Fibroblast of the conjunctiva (primary cell): ENCODE measurements around the gene NOL6.

Experiments used
- DNase-seq: peaks from one replicate; pipeline ENCODE4 v3.0.0-alpha.2; 2010; ENCODE audit warnings: low read depth

NOL6 gene

DNA sequence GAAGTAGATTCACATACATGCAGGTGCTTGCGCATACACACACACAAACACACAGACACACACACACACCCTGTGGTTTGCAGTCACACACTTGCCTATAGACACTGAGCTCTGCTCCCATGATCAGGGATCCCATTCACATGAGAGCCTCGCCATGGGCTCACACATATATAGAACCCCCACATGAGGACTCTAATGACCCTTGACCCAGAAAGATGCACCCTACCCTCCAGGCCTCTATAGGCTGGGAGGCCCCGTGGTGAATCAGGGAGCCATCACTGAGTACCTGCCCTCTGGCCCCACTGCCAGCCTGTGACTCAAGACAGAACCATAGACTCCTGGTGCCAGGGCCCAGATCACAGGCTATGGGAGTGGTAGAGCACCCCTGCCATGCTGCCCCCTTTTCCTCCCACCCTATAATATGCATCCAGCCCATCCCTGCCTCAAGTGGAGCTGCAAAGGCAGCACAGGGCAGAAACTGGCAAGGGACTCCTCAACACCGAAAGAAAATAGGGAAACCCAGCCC is 23.0 kb downstream of the NOL6 start:
- no peak for DNase-seq

DNA sequence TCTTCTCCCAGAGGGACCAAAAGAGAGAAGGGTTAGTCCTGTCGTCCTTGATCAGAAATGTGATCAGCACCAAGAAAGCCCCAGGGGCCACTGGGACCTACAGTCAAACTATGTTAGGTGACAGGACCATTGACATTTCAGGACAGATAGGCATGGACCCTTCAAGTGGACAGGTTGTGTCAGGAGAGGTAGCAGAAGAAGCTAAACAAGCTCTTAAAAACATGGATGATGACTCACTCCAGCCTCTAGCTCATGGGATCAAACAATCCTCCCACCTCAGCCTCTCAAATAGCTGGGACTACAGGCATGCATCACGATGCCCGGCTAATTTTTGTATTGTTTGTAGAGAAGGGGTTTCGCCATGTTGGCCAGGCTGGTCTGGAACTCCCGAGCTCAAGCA is 24.0 kb downstream of the NOL6 start:
- DNase-seq = no peak

DNA sequence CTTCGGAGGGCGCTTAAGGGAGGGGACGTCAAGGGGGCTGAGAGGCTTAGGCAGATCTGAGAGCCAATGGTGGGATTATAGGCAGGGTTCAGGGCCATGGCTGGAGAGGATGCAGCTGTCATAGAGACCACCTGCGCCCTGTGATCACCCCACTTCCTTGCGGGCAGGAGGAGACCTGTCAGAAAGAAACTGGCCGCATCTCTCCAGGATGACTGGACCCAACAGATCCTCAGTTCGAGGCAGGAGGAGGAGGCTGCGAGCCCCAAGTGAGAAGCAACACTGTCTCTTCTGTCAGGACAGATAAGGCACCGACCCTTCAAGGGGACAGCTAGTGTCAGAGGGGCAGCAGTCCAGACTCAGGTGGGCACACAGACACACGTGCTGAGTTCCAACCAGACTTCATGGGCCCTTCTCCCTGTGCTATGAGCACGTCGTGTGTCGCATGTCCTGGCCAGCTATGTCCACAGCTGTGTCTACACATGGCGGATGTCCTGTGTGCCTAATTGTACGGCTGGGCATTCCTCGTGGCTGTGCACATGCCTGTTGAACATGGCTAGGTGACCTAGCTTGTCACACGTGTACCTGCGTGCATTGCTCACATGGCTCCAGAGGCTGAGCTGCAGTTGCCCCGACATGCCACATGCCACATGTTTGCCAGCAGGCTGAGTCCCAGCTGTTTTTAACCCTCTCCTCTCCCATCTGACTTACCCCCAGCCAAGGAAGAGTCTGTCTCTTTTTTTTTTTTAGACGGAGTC is 25.7 kb downstream of the NOL6 start:
- no peak for DNase-seq

DNA sequence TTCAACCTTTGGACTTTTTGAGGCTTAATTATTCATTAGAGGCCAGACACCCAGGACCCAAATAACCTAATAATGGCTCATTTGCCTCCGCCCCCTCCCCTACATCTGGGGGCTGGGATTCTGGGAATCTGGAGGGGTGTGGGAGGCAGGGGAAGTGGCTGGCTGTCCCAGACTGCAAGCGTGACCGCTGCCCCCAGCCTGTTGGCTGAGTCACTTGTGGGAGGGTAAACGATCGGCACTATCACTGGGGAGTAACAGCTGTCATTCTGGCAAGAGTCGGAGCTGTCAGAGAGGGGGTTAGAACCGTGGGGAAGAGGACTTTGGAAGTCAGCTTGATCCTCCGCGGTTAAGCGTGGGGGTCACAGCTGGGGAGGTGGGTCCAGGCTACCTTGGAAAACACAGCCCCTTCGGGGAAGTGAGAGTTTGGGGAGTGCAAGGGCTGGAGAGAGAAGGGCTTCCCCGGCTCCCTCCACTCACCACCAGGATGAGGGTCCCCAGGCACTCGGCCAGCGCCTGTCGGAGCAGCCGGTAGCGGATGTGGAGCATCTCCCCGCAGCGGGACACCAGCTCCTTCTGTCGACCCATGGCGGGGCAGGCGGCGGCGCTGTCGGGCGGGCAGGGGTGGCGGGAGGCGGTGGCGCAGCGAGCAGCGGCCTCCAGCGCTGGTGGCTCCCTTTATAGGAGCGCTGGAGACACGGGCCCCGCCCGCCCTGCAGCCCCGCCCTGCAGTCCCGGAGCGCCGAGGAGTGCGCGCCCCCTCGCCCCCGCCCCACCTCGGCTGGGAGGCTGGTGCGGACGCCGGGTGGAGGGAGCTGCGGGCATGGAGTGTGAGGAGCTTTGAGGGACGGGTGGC is 26.6 kb downstream of the NOL6 start, which contains the start of gene AQP3:
TSS of gene AQP3 (minus strand) at position 648 of the 853 bp plus-strand sequence. CDS start at position 585, 63 bp downstream.
- DNase-seq = peak; percentile 12

DNA sequence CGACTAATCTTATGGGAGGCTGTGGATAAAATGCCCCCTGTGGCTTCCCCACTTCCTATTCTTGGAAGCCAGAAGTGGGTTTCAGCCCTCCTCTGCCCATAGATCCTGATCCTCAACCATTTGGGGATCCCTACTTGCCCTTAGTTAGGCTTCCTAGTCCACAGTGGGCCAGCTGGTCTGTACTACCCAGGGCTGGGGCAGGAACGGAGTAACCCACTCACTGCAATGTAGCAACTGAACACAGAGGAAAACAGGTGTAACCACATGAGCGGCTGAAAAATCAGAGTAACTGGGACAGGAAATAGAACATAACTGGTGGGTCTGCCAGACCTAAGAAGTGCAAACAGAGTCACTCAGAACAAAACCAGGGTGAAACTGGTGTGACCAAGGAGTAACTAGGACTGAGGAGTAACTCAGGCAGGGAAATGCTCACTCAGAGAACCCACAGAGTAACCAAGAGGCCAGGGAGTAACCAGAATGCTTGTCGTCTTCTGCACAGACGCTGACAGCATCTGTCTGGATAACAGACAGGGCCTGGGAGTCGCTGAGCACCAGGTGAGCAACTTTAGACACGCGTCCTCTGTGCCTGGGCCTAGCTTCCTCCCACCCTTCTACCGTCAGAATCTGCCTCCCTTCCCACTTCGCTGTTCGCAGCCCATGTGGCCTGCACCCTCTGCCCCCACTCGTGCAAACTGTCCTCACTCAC is 27.3 kb downstream of the NOL6 start:
- DNase-seq = no peak

DNA sequence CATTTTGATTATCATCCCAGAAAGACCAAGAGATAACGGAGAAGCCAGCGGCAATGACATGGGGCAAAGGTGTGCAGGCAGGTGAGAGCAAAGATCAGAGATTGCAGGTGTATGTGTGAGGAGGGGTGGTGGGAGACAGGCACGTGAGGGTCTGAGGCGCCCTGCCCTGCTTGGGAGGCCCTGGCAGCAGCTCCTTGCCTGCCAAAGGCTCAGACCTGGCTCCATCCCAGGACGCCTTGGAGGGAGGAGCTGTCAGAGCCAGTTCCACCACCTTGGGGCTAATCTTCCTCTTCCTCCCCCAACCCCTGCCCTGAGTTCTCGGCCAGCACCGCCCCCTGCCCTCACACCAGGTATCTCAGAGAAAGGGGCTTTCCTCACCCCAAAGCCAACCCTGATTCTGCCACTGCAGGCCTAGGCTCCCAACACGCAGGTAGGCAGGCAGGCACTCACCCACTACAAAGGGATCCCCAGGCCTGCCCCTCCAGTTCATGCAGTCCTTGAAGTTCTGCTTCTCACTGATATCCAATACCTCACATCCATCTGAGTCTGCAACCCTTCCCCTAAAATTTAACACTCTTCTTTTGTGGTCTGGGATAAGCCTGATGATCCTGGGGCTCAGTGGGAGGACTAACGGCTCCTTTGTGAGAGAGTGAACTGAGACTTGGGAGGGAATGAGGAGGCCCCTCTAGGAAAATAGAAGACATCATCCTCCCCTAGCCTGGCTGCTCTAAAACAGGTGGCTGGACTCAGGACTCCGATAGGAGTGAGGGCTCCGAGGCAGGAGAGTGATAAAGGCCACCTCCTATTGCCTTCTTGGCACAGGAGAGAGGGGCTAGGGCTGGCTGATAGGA is 28.1 kb downstream of the NOL6 start:
- DNase-seq = no peak

DNA sequence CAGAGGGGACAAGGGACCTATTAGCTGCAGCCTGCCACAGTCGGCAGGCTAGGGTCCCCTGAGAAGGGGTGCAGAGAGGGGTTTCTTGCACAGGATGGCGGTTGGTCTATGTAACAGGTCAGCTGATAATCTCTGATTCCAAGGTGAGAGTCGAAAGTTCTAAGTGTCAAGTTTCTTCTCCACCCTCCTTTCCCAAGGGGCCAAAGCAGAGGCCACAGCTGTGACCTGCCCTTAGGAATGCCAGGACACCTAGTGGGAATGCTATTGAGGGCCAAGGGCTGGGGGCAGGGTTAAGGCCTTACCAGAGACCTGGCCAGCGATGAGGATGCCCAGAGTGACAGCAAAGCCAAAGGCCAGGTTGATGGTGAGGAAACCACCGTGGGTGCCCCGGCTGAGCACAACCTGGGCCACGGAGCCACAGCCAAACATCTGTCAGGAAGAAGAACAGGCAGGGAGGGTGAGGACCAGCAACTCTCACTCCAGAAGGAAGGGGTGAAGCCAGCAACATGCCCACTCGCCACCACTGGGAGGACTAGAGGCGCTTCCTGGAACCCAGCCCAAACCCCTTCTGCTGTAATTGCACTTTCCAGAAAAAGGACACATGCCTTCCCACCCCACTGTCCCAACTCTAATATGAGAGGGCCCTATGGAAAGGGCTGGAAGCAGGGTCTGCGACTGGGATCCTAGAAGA is 30.1 kb downstream of the NOL6 start:
- no peak for DNase-seq

DNA sequence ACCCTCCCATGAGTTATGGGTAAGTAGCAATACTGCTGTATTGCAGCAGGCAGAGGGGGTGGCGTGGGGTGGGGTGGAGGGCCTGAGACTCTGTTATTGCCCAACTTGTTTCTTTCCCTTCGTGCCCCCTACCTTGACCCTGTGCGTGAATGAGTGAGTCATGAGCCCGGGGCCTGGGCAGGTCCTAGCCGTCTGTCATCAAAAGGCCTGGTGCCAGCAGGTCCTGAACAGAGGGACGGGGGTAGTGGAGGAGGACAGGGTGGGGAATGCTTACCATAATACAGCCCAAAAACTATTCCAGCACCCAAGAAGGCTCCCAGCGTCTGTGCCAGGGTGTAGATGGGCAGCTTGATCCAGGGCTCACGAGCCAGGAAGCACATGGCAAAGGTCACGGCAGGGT is 30.7 kb downstream of the NOL6 start:
- peak; percentile 22 for DNase-seq

DNA sequence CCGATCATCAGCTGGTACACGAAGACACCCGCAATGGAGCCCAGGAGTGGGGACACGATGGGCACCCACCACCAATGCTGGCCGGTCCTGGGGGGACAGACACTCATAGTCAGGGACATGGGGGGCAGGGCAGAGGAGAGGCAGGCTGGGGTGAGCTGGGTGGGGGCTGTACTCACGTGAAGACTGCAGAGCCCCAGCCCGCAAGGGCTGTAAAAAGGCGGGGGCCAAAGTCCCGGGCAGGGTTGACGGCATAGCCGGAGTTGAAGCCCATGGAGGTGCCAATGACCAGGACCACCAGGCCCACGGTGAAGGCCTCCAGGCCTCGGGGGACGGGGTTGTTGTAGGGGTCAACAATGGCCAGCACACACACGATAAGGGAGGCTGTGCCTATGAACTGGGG is 31.6 kb downstream of the NOL6 start:
- DNase-seq = no peak

DNA sequence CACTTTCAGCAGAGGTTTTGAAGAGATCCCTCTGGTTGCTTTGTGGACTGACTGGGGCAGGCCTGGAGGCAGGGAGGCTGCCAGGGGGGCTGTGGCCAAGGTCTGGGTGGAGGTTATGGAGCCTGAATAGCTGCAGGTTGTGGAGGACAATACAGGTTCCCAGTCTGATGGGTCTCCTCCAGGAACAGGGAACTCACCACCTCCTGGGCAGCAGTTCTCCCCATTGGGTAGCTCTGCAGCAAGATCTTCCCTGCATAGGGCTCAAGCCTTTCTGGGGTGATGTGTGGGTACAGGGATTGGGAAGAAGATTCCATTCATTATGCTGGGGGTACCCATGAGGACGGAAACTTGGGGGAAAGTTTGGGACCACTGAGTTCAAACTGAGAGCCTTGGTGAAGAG is 33.1 kb downstream of the NOL6 start:
- no peak for DNase-seq

DNA sequence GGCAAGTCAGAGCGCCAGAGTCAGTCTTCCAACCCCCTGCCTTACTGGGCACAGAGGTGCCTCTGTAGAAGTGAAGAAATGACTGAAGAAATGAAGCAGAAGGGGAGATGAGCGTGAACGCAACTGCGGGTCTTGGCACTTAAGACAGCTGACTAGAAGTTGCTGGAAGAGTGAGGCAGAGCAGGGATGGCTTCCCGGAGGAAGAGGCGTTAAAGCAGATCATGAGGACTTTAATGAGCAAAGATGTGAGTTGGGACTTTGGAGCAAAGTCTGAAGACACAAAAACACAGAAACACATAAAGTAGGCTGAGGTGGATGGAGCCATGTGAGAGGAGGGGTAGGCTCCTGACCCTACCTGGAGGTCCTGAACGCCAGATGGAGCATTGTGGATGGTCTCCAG is 33.5 kb downstream of the NOL6 start:
- DNase-seq = no peak

DNA sequence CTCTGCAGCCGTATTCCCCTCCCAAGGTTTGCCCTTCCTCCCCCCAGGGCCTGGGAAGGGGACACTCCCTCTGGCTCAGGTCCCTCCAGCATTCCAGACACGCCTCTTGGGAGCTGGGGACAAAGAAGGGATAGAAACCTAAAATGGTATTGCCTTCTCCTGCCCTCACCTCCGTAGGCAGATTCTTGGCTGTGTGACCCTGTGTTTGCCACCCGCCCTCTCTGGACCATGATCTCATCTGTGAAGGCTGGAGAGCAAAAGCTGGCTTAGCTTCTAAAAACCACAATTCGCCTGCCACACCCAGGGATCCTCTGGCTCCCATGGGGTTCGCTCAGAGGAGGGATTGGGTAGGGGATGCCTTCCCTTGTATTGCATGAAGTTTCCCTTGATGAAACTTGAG is 34.0 kb downstream of the NOL6 start:
- peak; percentile 17 for DNase-seq

DNA sequence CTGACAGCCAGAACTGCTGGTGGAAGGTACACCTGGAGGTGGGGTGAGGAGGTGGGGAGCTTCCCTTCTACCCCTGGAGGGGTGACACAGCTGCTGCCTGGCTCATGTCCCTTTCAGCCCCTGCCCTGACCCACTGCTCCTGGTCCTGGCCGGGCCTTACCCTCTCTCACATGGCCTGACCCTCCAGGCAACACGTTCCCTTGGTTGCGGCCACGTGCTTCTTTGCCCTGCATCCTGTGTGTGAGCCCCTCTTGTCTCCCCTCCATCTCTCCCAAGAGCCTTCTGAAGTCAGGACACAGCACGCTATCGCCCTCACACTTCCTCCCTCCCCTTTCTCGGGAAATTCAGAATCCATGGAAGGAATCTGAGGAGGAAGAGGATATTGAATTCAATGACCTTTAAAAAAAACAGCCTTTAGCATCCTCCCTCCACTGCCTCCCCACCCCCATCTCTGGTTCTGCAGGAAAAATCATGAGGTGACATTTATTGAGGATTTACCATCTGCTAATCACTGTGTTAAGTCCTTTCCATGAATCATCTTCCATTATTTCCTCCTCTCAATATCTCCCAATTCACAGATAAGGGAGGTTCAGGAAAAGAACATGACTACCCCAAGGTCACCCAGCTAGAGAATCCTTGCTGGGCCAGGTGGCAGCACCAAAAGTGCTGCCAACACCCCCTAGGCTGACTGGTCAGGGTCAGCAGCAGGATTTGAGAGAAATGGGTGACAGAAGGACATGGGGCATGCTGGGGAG is 34.6 kb downstream of the NOL6 start:
- no peak for DNase-seq

DNA sequence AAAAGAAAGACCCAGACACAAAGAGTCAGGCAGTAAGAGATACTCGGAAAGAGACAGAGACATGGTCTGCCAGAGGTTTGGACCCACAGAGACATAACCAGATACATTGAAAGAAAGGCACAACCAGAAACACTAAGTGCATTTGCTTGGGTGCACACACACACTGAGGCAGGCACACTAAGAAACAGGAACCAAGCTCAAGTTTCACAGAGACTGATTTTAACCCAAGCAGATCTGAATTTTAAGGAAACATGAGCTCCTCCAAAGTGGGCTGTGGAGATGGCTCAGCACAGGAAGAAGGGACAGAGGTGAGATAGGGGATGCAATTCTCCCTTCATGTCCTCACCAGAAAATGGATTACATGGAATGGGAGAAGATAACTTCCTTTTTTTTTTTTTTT is 35.8 kb downstream of the NOL6 start:
- no peak for DNase-seq

DNA sequence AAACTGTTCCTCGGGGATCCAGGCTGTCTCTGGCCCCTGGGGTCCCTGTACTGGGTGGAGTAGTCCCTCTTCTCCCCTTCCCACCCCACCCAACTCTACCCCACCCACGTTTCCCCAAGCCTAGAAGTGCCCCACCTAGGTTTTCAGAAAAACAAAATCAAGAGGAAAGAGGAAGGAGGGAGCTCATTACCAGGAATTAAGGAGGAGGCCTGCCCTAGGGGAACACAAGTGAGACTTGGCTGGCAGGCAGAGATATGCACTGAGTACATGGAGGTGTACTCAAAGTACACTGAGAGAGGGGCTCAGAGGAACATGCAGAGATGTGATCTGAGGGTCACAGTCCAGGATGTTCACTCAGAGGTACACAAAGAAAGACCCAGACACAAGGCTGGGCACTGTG is 36.5 kb downstream of the NOL6 start:
- no peak for DNase-seq

DNA sequence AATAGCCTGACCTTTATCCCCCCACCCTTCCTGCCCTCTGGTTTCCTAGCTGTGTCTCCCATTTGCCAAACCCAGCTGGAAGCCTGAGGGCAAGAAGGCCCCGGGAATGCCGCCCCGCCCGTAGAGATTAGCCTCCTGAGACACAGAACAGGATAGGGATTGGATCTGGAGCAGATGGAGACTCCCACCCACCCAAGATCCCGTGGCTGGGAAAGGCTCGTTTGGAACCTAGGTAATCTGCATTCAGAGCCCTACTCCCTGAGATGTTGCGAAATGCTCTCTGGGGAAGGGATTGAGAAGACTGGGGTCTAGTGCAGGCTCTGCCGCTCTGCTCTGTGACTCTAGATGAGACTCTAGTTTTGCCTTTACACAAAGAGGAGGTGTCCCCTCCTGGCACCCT is 37.3 kb downstream of the NOL6 start:
- no peak for DNase-seq

DNA sequence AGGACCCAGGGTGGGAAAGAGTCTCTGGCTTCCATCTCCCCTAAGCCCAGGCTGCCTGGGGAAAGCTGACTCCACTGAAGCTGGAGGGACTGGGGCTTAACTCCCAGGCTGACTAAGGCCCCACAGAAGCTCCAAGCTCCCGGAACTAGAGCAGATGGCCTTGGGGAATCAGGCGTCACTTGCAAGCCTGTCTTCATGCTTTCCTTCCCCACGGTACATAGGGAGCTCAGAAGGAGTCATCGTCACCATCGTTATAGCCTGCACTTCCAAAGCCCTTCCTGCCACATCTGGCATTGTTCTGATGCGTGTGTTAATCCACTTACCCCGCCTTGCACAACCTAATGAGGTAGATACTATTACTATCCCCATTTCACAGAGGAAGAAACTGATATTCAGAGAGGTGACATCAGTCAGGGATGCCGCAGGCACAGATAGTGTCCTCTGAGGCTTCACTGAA is 37.9 kb downstream of the NOL6 start:
- no peak for DNase-seq

DNA sequence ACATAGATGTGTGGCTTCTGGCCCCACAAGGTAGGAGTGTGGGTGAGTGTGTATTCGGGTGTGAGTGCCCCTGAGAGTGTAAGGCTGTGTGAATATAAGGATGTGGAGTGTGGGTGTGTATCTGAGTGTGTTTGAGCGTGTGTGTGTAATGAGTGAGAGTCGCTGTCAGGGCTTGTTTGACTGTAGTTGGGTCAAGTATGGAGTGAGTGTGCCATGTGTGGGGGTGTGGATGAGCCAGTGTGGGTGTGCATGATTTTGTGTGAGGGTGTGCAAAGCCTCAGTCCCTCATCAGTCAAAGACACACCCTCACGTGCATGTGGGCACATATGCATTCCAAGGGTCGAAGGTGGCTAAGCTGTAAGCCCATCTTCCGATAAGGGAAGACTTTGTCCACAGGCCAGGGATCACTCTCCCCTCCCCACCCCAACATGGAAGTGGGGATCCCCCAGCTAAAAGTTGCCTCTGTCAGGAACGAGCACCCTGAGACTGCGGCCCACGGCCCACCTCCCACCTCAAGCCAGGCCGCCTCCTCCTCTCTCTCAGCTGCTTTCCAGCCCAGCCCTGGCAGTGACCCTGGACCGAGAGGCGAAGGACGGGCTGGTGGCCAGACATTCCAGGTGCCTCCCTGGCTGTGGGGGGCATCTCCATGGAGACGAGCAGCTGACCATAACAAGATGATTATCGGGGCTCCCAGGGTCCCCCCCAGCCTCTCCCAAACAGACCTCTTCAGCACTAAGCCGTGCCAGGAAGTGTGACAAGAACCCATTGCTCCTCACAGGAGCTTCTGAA is 39.2 kb downstream of the NOL6 start:
- DNase-seq = no peak

DNA sequence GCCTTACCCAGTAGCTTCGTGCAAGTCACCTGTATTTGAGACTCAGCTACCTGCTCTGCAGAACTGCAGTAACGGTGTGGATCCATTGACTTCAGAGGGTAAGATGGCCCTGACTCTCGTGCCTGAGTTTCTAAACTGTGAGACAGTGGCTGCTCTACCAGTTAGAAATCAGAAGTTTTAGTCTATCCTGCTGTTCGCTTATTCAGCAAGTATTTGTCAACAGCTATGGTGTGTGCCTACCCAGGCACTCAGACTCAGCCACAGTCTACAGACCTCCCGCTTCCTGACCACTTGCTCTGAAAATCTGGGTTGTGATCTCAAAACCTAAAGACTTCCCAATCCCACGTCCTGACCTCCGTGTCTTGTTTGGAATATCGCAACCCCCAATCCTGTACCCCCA is 39.9 kb downstream of the NOL6 start:
- no peak for DNase-seq
